GM18951 (cell line): ENCODE measurements around the gene CNGA1.
"Not testable (repeated sequence)": the region's sequence is repeated elsewhere in the genome, so short reads cannot be mapped to it uniquely, and the experiment has no call there.

Source experiments
- POLR2A ChIP-seq: IDR thresholded peaks from 4 replicates; pipeline ENCODE4 v1.6.1; 2011; ENCODE audit warnings: mild to moderate bottlenecking; ENCODE audit not compliant: insufficient read length, insufficient read depth; ENCODE audit errors: extremely low read depth
- in situ Hi-C: fragments of 300-500 bp; cut with MboI; formaldehyde crosslinking; loops from one replicate; pipeline ENCODE4 v1.12.0; 2022; ENCODE audit warnings: low sequenced_read_pairs, mixed read lengths, inconsistent platforms; ENCODE audit not compliant: unreplicated experiment

The CNGA1 gene

GRCh38 chr4:48022192-48022799 lies 5.8 kb upstream of the CNGA1 start:
- in situ Hi-C loops: no loop called here

GRCh38 chr4:48021100-48021499 lies 4.6 kb upstream of the CNGA1 start:
- in situ Hi-C loops: no loop called here
- TF ChIP-seq POLR2A: no peak

More at GRCh38 chr4:48022192-48022799, 5.8 kb upstream of the CNGA1 start:
- no peak for TF ChIP-seq POLR2A

- TF ChIP-seq POLR2A: no peak
- in situ Hi-C loops: no loop called here
These were observed 1.6 kb upstream of the CNGA1 start for GRCh38 chr4:48018112-48018511.

GRCh38 chr4:48017108-48017571 lies 659 bp upstream of the CNGA1 start:
- in situ Hi-C loops: no loop called here
- no peak for TF ChIP-seq POLR2A

- in situ Hi-C loops: no loop called here
- TF ChIP-seq POLR2A: no peak
These were observed 803 bp downstream of the CNGA1 start for GRCh38 chr4:48015678-48016077.

- in situ Hi-C loops: no loop called here
- no peak for TF ChIP-seq POLR2A
These were observed 1.3 kb downstream of the CNGA1 start for GRCh38 chr4:48015216-48015615.

GRCh38 chr4:48012824-48013223 lies 3.7 kb downstream of the CNGA1 start:
- TF ChIP-seq POLR2A: no peak
- in situ Hi-C loops: no loop called here

- TF ChIP-seq POLR2A: no peak
- in situ Hi-C loops: no loop called here
These were observed 4.8 kb downstream of the CNGA1 start for GRCh38 chr4:48011722-48012121.

GRCh38 chr4:48010906-48011305 lies 5.6 kb downstream of the CNGA1 start:
- in situ Hi-C loops: not testable (repeated sequence)

GRCh38 chr4:48008021-48008596 lies 8.4 kb downstream of the CNGA1 start:
- TF ChIP-seq POLR2A: no peak
- in situ Hi-C loops: no loop called here

- TF ChIP-seq POLR2A: no peak
- in situ Hi-C loops: no loop called here
These were observed 10.7 kb downstream of the CNGA1 start for GRCh38 chr4:48005781-48006180.

- in situ Hi-C loops: not testable (repeated sequence)
These were observed 12.9 kb downstream of the CNGA1 start for GRCh38 chr4:48003568-48003967.

- in situ Hi-C loops: no loop called here
- no peak for TF ChIP-seq POLR2A
These were observed 14.2 kb downstream of the CNGA1 start for GRCh38 chr4:48002267-48002666.

- no peak for TF ChIP-seq POLR2A
- in situ Hi-C loops: no loop called here
These were observed 20.5 kb downstream of the CNGA1 start for GRCh38 chr4:47996021-47996420.

- in situ Hi-C loops: not testable (repeated sequence)
These were observed 24.0 kb downstream of the CNGA1 start for GRCh38 chr4:47992475-47992874.
